GM23338 (cell line): ENCODE measurements around the gene RAD51B. TPM values are rescaled to one million over a fixed set of nuclear protein-coding genes. Genes with fewer than 3 reads are reported as not detected.

ENCODE experiments used
- ATAC-seq: fragments of 200-7000 bp; cut with Tn5 transposase; 3 replicates; pipeline ENCODE4 v1.9.1; 2020
- DNase-seq: peaks from one replicate; pipeline ENCODE4 v3.0.0-alpha.2; 2015; ENCODE audit warnings: low spot score
- H2AFZ ChIP-seq: fragments of 200-600 bp; sonication (generic); 2 replicates; pipeline ENCODE4 v1.8.0; 2016; ENCODE audit warnings: antibody characterized with exemption, mild to moderate bottlenecking, moderate library complexity
- H3F3A ChIP-seq: fragments of 200-600 bp; sonication (generic); replicated peaks from 2 replicates; pipeline ENCODE4 v1.8.0; 2017; ENCODE audit warnings: antibody characterized with exemption, mixed run types, low read depth
- H3K27ac ChIP-seq: fragments of 200-600 bp; sonication (generic); 2 replicates; pipeline ENCODE4 v1.6.1; 2016; ENCODE audit warnings: low read depth
- H3K27me3 ChIP-seq: fragments of 200-600 bp; sonication (generic); 2 replicates; pipeline ENCODE4 v1.8.0; 2016; ENCODE audit warnings: mild to moderate bottlenecking, mixed run types, moderate library complexity; ENCODE audit not compliant: insufficient read depth
- H3K36me3 ChIP-seq: fragments of 200-600 bp; sonication (generic); 2 replicates; pipeline ENCODE4 v1.8.0; 2016; ENCODE audit warnings: mild to moderate bottlenecking; ENCODE audit not compliant: insufficient read depth
- H3K4me1 ChIP-seq: fragments of 200-600 bp; sonication (generic); 2 replicates; pipeline ENCODE4 v1.8.0; 2016; ENCODE audit warnings: mild to moderate bottlenecking, moderate library complexity; ENCODE audit not compliant: insufficient read depth
- H3K4me2 ChIP-seq: fragments of 200-600 bp; sonication (generic); 2 replicates; pipeline ENCODE4 v1.7.1; 2017; ENCODE audit warnings: mixed run types
- H3K4me3 ChIP-seq: fragments of 200-600 bp; sonication (generic); 2 replicates; pipeline ENCODE4 v1.6.1; 2016; ENCODE audit warnings: mixed run types
- H3K79me2 ChIP-seq: fragments of 200-600 bp; sonication (generic); replicated peaks from 2 replicates; pipeline ENCODE4 v1.8.0; 2017; ENCODE audit warnings: mild to moderate bottlenecking; ENCODE audit not compliant: insufficient read depth
- H3K9me2 ChIP-seq: fragments of 200-600 bp; sonication (generic); 2 replicates; pipeline ENCODE4 v1.8.0; 2017; ENCODE audit not compliant: insufficient read depth
- H4K20me1 ChIP-seq: fragments of 200-600 bp; sonication (generic); replicated peaks from 2 replicates; pipeline ENCODE4 v1.8.0; 2017; ENCODE audit warnings: mild to moderate bottlenecking; ENCODE audit not compliant: insufficient read depth
- H3K27ac Mint-ChIP-seq: 2 replicates; pipeline ENCODE4 v1.8.0; 2020; ENCODE audit warnings: inconsistent platforms, mild to moderate bottlenecking, moderate library complexity, mixed read lengths
- H3K27me3 Mint-ChIP-seq: 3 replicates; pipeline ENCODE4 v1.8.0; 2022; ENCODE audit warnings: low read depth, mild to moderate bottlenecking, moderate library complexity, mixed read lengths, inconsistent platforms; ENCODE audit not compliant: insufficient read depth, poor library complexity
- H3K36me3 Mint-ChIP-seq: 3 replicates; pipeline ENCODE4 v1.8.0; 2021; ENCODE audit warnings: low read depth, mild to moderate bottlenecking, inconsistent platforms, moderate library complexity, mixed read lengths
- H3K4me1 Mint-ChIP-seq: 3 replicates; pipeline ENCODE4 v1.8.0; 2020; ENCODE audit warnings: mild to moderate bottlenecking, inconsistent platforms, mixed read lengths
- H3K4me3 Mint-ChIP-seq: 3 replicates; pipeline ENCODE4 v1.8.0; 2021; ENCODE audit warnings: moderate library complexity, mild to moderate bottlenecking, inconsistent platforms, mixed read lengths
- H3K9me3 Mint-ChIP-seq: 3 replicates; pipeline ENCODE4 v1.8.0; 2020; ENCODE audit warnings: moderate library complexity, mild to moderate bottlenecking, inconsistent platforms, mixed read lengths
- CREB1 ChIP-seq: fragments of 250-450 bp; sonication (Bioruptor Pico); IDR thresholded peaks from 2 replicates; pipeline ENCODE4 v1.5.0; 2020; ENCODE audit warnings: low read depth, mild to moderate bottlenecking, moderate library complexity
- CTCF ChIP-seq, 2 experiments: fragments of 200-600 bp in 1 of 2; sonication (generic) in 1 of 2; conservative IDR thresholded peaks; 2 replicates each; pipeline versions ENCODE4 v1.5.1 to v1.6.1; 2016 to 2017; ENCODE audit warnings: antibody characterized with exemption in 2 of 2, low read depth in 2 of 2, mild to moderate bottlenecking in 2 of 2, moderate library complexity in 1 of 2
- ETS1 ChIP-seq: IDR thresholded peaks from 2 replicates; pipeline ENCODE4 v1.6.1; 2016; ENCODE audit warnings: antibody characterized with exemption
- EZH2 ChIP-seq: fragments of 200-600 bp; sonication (generic); IDR thresholded peaks from one replicate; pipeline ENCODE4 v1.8.0; 2017; ENCODE audit warnings: antibody characterized with exemption, mild to moderate bottlenecking, low read depth; ENCODE audit not compliant: unreplicated experiment
- EZH2phosphoT487 ChIP-seq: fragments of 200-600 bp; sonication (generic); IDR thresholded peaks from one replicate; pipeline ENCODE4 v1.8.1; 2018; ENCODE audit warnings: antibody characterized with exemption; ENCODE audit not compliant: unreplicated experiment
- JUNB ChIP-seq: IDR thresholded peaks from one replicate; pipeline ENCODE4 v1.6.1; 2016; ENCODE audit warnings: antibody characterized with exemption; ENCODE audit not compliant: unreplicated experiment
- NANOG ChIP-seq: IDR thresholded peaks from 2 replicates; pipeline ENCODE4 v1.6.1; 2016; ENCODE audit warnings: antibody characterized with exemption, borderline replicate concordance
- POLR2AphosphoS5 ChIP-seq: IDR thresholded peaks from 2 replicates; pipeline ENCODE4 v1.6.1; 2016; ENCODE audit warnings: antibody characterized with exemption, low read depth
- REST ChIP-seq: IDR thresholded peaks from one replicate; pipeline ENCODE4 v1.6.1; 2018; ENCODE audit warnings: antibody characterized with exemption; ENCODE audit not compliant: unreplicated experiment
- STAT1 ChIP-seq: IDR thresholded peaks from one replicate; pipeline ENCODE4 v1.6.1; 2016; ENCODE audit warnings: antibody characterized with exemption; ENCODE audit not compliant: unreplicated experiment
- ZNF114 ChIP-seq: fragments of 250-450 bp; sonication (Bioruptor Pico); IDR thresholded peaks from 2 replicates; pipeline ENCODE4 v1.5.0; 2020; ENCODE audit warnings: mild to moderate bottlenecking, moderate library complexity
- ZNF331 ChIP-seq: fragments of 250-450 bp; sonication (Bioruptor Pico); IDR thresholded peaks from 2 replicates; pipeline ENCODE4 v1.5.0; 2020; ENCODE audit warnings: low read depth, mild to moderate bottlenecking, moderate library complexity
- ZNF462 ChIP-seq: fragments of 250-450 bp; sonication (Bioruptor Pico); IDR thresholded peaks from 2 replicates; pipeline ENCODE4 v1.5.0; 2020; ENCODE audit warnings: mild to moderate bottlenecking, moderate library complexity
- polyA plus RNA-seq: library from polyadenylated mRNA; unstranded; fragments of >200 nt; fragmentation: Nextera tagmentation; extraction: Ambion mirVana; gene quantifications from 2 replicates; pipeline ENCODE4 v1.2.1, GENCODE V29; 2016
- total RNA-seq: library from RNA; depleted of rRNA; stranded (reverse); fragments of >200 nt; shearing (Covaris generic); gene quantifications from 2 replicates; pipeline ENCODE4 v1.2.3, GENCODE V29; 2014

The RAD51B gene
- total and polyA plus RNA-seq, 2 experiments from 2014 or later: 15.7 to 29.1 TPM

GRCh38 chr14:68704736-68705720 lies 885.4 kb downstream of the RAD51B start:
- H3K9me2 ChIP-seq: peaks cover 15% of the 10 kb centered on the region
- H3K27ac ChIP-seq: no peak overlapping the region
- no peaks in the 10 kb centered on the region for H3K79me2 ChIP-seq
- no peak overlapping the region for H3K27ac Mint-ChIP-seq
- no peak overlapping the region for H3K4me3 Mint-ChIP-seq
- H3K9me3 Mint-ChIP-seq: peaks cover 10% of the 10 kb centered on the region
- no peak overlapping the region for H3K4me3 ChIP-seq
- no peaks in the 10 kb centered on the region; the same call in 2 of the 3 replicates for H3K4me1 Mint-ChIP-seq
- no peaks in the 10 kb centered on the region for H3K27me3 ChIP-seq
- DNase-seq (no peak), ATAC-seq (no peak)
- no peak overlapping the region for H3K4me2 ChIP-seq
- TF ChIP-seq POLR2AphosphoS5 (no peak), CREB1 (CRISPR knock-in tag) (no peak), ZNF331 (no peak), NANOG (no peak), EZH2 (no peak), JUNB (no peak), ZNF462 (CRISPR knock-in tag) (no peak), CTCF (conservative IDR thresholded peaks at IDR 0.05; ENCODE audit: low read depth in 2 of 2) (no peak), ETS1 (no peak), STAT1 (no peak), ZNF114 (no peak), EZH2phosphoT487 (no peak), REST (no peak)
- H3K36me3 Mint-ChIP-seq: peaks cover 2% of the 10 kb centered on the region; the same call in 1 of the 3 replicates
- H3F3A ChIP-seq: no peaks in the 10 kb centered on the region
- H2AFZ ChIP-seq: no peak overlapping the region
- H3K27me3 Mint-ChIP-seq: peaks cover 5% of the 10 kb centered on the region
- no peaks in the 10 kb centered on the region for H4K20me1 ChIP-seq
- no peaks in the 10 kb centered on the region for H3K36me3 ChIP-seq
- no peaks in the 10 kb centered on the region for H3K4me1 ChIP-seq
